ENCODE results near the gene SLC35C1.
A peak's percentile ranks its signal among the peaks of the same experiment; 100 is the strongest.

Gene SLC35C1

DNA sequence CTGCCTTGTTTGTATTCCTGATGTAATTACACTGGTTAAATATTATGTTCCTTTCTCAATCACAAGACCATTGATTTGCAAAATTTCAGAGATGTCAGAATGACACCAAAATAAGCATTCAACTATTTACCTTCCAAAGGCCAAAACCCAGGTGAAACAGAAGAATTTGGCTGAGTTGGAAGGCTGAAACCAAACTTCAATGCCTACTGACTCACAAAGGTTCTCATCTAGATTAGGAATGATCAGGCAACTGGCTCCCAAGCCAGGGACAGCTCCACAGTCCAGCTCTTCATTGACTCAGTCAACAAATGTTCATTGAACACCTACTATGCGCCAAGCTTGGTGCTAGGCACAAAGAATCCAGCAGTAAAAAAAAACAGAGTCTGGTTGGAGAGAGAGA is 13.4 kb upstream of the SLC35C1 start:
- Histone ChIP-seq H3K79me2 (ENCODE audit: control insufficient read depth, insufficient read depth, low read length, unreplicated experiment) (no peaks in the 10 kb centered on the region), H3K27ac (ENCODE audit: low read depth, low read length) (no peak overlapping the region), H2AFZ (ENCODE audit: low read length, unreplicated experiment) (no peak overlapping the region), H3K4me1 (ENCODE audit: control insufficient read depth, insufficient read depth, low read length, unreplicated experiment) (no peaks in the 10 kb centered on the region), H3K36me3 (ENCODE audit: insufficient read depth, low read length) (no peaks in the 10 kb centered on the region), H3K27me3 (ENCODE audit: insufficient read depth, low read length) (peaks cover 60% of the 10 kb centered on the region), H3K4me3 (ENCODE audit: low read depth, low read length) (no peak overlapping the region)

DNA sequence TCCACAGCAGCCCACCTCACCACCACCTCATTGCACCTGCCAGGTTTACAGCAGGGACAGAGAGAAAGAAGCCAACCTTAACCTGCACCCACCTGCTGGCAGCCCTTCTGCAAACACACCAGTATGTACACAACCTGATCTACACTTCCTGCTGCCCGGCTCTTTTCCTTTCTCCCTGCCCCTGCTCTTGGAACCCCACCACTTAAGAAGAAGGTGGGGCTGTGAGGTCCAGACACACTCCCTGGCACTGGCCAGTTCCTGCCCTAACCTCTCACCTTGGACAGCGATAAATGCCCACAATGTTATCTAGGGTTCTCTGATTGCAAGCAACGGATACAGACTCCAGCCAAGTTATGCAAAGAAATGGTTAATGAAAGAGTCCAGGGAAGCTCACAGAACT is 10.8 kb upstream of the SLC35C1 start:
- no peak overlapping the region for H3K27ac ChIP-seq (ENCODE audit: low read depth, low read length)
- no peak overlapping the region for H3K4me3 ChIP-seq (ENCODE audit: low read depth, low read length)
- H3K79me2 ChIP-seq (ENCODE audit: control insufficient read depth, insufficient read depth, low read length, unreplicated experiment), result no peaks in the 10 kb centered on the region
- H3K4me1 ChIP-seq (ENCODE audit: control insufficient read depth, insufficient read depth, low read length, unreplicated experiment), result no peaks in the 10 kb centered on the region
- no peaks in the 10 kb centered on the region for H3K36me3 ChIP-seq (ENCODE audit: insufficient read depth, low read length)
- no peak overlapping the region for H2AFZ ChIP-seq (ENCODE audit: low read length, unreplicated experiment)
- peaks cover 43% of the 10 kb centered on the region for H3K27me3 ChIP-seq (ENCODE audit: insufficient read depth, low read length)

DNA sequence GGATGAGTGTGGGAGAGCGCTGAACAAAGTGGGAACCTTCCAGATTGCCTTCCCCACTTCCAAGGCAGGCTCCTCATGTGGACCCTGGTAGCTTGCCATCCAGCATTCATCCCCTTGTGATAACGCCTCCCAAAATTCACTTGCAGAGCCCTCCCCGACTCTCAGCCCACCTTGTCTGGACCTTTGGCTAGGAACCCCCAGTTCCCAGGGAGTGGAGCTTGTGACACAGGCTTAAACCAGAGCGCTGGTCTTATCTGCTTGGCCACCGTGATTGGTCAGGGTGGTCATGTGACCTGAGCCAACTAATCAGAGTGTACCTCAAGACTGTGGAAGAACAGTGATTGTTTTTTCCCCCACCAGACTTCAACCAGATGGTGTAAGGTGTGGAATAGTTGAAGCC is 9.6 kb upstream of the SLC35C1 start:
- H3K4me1 ChIP-seq (ENCODE audit: control insufficient read depth, insufficient read depth, low read length, unreplicated experiment), result no peaks in the 10 kb centered on the region
- no peak overlapping the region for H2AFZ ChIP-seq (ENCODE audit: low read length, unreplicated experiment)
- H3K4me3 ChIP-seq (ENCODE audit: low read depth, low read length), result no peak overlapping the region

DNA sequence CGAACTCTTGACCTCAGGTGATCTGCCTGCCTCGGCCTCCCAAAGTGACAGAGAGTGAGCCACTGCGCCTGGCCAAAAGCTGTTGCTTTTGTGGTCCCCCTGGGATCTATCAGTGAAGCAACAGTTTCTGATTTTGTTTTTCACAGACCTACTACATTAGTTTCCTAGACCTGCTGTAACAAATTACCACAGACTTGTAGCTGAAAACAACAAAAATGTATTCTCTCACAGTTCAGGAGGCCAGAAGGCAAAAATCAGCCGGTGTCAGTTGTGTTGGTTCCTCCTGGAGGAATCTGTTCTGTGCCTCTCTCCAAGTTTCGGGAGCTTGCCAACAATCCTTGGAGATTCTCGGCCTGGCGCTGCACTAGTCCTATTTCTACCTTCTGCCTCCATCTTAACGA is 8.5 kb upstream of the SLC35C1 start:
- Histone ChIP-seq H3K27me3 (ENCODE audit: insufficient read depth, low read length) (peaks cover 28% of the 10 kb centered on the region), H3K4me1 (ENCODE audit: control insufficient read depth, insufficient read depth, low read length, unreplicated experiment) (no peaks in the 10 kb centered on the region), H3K4me3 (ENCODE audit: low read depth, low read length) (no peak overlapping the region), H3K79me2 (ENCODE audit: control insufficient read depth, insufficient read depth, low read length, unreplicated experiment) (no peaks in the 10 kb centered on the region), H3K36me3 (ENCODE audit: insufficient read depth, low read length) (no peaks in the 10 kb centered on the region), H2AFZ (ENCODE audit: low read length, unreplicated experiment) (no peak overlapping the region), H3K27ac (ENCODE audit: low read depth, low read length) (no peak overlapping the region)

More for the DNA sequence above, 9.6 kb upstream of the SLC35C1 start:
- Histone ChIP-seq H3K27me3 (ENCODE audit: insufficient read depth, low read length) (peaks cover 33% of the 10 kb centered on the region), H3K27ac (ENCODE audit: low read depth, low read length) (no peak overlapping the region), H3K79me2 (ENCODE audit: control insufficient read depth, insufficient read depth, low read length, unreplicated experiment) (no peaks in the 10 kb centered on the region), H3K36me3 (ENCODE audit: insufficient read depth, low read length) (no peaks in the 10 kb centered on the region)

DNA sequence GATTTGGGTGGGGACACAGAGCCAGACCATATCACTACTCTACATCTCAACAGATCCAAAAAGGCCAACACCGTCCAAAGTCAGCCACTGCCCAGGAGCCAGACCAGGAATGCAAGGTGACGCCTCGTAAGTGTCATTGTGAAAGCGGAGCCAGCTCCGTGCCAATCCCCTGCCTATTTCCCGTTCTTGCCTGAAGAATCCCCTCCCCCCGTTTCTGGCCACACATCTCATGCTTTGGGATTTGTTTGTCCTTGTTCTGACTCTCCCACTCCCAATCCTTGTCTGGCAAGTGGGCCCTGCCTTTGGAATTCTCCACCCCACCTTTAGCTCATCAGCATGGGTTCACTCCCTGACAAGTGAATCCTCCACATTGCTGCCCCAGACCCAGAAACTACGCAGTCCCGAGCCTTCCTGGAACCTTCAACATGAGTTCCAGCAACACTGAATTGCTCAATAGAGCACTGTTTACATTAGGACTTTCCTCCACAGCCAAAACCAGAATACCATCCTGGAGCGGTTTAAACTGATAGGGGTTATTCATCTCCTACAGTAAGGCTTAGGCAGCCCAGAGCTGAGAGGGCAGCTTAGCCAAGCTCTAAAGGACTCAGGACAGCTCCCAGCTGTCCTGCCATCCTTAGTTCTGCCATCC is 6.0 kb upstream of the SLC35C1 start:
- Histone ChIP-seq H3K79me2 (ENCODE audit: control insufficient read depth, insufficient read depth, low read length, unreplicated experiment) (no peaks in the 10 kb centered on the region), H3K36me3 (ENCODE audit: insufficient read depth, low read length) (no peaks in the 10 kb centered on the region), H2AFZ (ENCODE audit: low read length, unreplicated experiment) (no peak overlapping the region), H3K27me3 (ENCODE audit: insufficient read depth, low read length) (peaks cover 6% of the 10 kb centered on the region), H3K4me1 (ENCODE audit: control insufficient read depth, insufficient read depth, low read length, unreplicated experiment) (peaks cover 6% of the 10 kb centered on the region), H3K4me3 (ENCODE audit: low read depth, low read length) (no peak overlapping the region), H3K27ac (ENCODE audit: low read depth, low read length) (no peak overlapping the region)

DNA sequence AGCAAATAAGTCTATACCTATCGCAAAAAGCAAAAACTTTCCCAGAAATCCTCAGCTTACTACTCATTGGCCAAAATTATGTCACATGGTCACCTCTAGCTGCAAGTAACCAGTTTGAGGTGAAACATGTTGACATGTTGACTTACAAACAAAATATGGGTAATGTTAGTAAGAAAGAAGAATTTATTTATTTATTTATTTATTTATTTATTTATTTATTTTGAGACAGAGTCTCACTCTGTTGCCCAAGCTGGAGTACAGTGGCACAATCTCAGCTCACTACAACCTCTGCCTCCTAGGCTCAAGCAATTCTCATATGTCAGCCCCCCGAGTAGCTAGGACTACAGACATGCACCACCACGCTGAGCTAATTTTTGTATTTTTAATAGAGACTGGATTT is 5.4 kb upstream of the SLC35C1 start:
- H2AFZ ChIP-seq (ENCODE audit: low read length, unreplicated experiment), result no peak overlapping the region
- H3K27ac ChIP-seq (ENCODE audit: low read depth, low read length), result no peak overlapping the region
- no peaks in the 10 kb centered on the region for H3K36me3 ChIP-seq (ENCODE audit: insufficient read depth, low read length)
- H3K27me3 ChIP-seq (ENCODE audit: insufficient read depth, low read length), result no peaks in the 10 kb centered on the region
- peaks cover 6% of the 10 kb centered on the region for H3K4me1 ChIP-seq (ENCODE audit: control insufficient read depth, insufficient read depth, low read length, unreplicated experiment)
- no peaks in the 10 kb centered on the region for H3K79me2 ChIP-seq (ENCODE audit: control insufficient read depth, insufficient read depth, low read length, unreplicated experiment)
- no peak overlapping the region for H3K4me3 ChIP-seq (ENCODE audit: low read depth, low read length)

DNA sequence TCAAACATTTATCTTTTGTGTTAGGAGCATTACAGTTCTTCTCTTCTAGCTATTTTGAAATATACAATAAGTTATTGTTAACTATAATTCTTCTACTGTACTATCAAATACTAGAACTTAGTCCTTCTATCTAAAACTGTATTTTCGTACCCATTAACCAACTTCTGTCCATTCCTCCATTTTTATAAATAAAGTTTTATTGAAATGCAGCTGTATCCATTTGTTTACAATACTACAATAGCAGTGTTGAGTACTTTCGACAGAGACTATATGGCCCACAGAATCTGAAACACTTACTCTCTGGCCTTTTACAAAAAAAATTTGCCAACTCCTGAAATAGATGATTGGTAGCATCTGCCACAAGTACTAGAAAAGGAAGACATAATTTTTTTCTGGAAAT is 4.7 kb upstream of the SLC35C1 start:
- no peak overlapping the region for H3K4me3 ChIP-seq (ENCODE audit: low read depth, low read length)
- H3K36me3 ChIP-seq (ENCODE audit: insufficient read depth, low read length), result no peaks in the 10 kb centered on the region
- H3K79me2 ChIP-seq (ENCODE audit: control insufficient read depth, insufficient read depth, low read length, unreplicated experiment), result no peaks in the 10 kb centered on the region
- no peaks in the 10 kb centered on the region for H3K27me3 ChIP-seq (ENCODE audit: insufficient read depth, low read length)
- H2AFZ ChIP-seq (ENCODE audit: low read length, unreplicated experiment), result no peak overlapping the region
- peaks cover 6% of the 10 kb centered on the region for H3K4me1 ChIP-seq (ENCODE audit: control insufficient read depth, insufficient read depth, low read length, unreplicated experiment)
- H3K27ac ChIP-seq (ENCODE audit: low read depth, low read length), result no peak overlapping the region

DNA sequence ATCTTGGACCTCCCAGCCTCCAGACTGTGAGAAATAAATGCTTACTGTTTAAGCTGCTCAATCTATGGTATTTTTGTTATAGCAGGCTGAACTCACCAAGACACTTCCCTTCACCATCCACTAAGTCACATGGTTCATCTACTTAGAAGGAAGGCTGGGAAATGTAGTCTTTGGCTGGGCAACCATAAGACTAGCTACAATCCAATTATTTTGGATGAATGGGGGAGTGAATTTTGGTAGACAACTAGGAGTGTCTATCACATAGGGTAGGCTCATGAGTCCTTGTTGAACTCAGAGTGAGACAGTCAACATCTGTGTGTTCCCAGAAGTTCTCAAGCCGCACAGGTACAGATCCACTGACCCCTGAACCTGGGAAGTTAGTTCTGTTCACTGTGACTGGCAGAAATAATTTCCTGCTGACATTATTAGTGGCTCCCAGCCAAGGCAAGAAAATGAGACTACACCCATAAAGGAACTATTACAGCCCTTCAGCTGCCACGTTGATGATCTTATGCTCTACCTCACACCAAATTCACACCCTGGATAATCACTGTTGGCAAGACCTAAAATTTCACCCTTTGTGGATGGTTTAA is 3.1 kb upstream of the SLC35C1 start:
- peaks cover 12% of the 10 kb centered on the region for H3K79me2 ChIP-seq (ENCODE audit: control insufficient read depth, insufficient read depth, low read length, unreplicated experiment)
- H3K4me3 ChIP-seq (ENCODE audit: low read depth, low read length), result no peak overlapping the region
- no peaks in the 10 kb centered on the region for H3K27me3 ChIP-seq (ENCODE audit: insufficient read depth, low read length)
- peaks cover 18% of the 10 kb centered on the region for H3K4me1 ChIP-seq (ENCODE audit: control insufficient read depth, insufficient read depth, low read length, unreplicated experiment)
- H3K36me3 ChIP-seq (ENCODE audit: insufficient read depth, low read length), result no peaks in the 10 kb centered on the region
- no peak overlapping the region for H3K27ac ChIP-seq (ENCODE audit: low read depth, low read length)
- H2AFZ ChIP-seq (ENCODE audit: low read length, unreplicated experiment), result no peak overlapping the region

DNA sequence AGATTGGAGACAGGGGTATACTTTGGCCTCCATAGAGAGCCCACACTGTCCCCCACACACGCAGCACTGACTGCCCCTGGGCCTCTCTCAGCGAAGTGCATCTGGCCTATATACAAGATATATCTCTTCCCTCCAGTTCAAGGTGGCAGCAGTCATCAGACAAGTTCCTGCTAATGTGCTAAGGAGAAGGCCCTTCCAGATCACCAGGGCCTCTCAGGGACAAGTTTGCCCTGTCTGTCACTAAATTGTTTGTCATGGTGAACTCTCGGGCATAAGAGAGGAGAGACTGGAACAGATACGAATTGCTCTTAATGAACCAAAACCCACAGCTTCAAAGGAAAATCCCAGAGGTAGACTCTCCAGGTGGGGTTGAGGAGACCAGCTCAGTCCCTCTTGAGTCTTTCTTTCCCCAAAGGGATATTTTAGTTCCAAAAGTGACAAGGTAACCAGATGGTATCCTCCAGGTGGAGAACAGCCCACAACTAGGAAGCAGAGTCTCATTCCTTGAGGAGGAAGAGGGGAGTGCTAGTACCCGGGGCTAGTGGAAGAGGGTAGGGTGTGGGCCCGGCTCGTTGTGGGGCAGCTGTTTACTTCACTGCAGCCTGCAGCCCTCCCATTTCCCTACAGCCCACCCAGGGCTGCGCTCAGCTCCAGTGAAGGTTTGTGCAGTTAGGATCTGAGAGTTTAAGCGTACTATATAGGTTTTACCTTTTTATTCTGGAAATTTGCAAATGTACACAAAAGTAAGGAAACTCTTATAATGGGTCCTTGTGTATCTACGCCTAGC is 2.2 kb upstream of the SLC35C1 start:
- Histone ChIP-seq H3K4me3 (ENCODE audit: low read depth, low read length) (no peak overlapping the region), H3K27me3 (ENCODE audit: insufficient read depth, low read length) (no peaks in the 10 kb centered on the region), H3K4me1 (ENCODE audit: control insufficient read depth, insufficient read depth, low read length, unreplicated experiment) (peaks cover 27% of the 10 kb centered on the region), H3K27ac (ENCODE audit: low read depth, low read length) (no peak overlapping the region), H3K79me2 (ENCODE audit: control insufficient read depth, insufficient read depth, low read length, unreplicated experiment) (peaks cover 21% of the 10 kb centered on the region), H2AFZ (ENCODE audit: low read length, unreplicated experiment) (no peak overlapping the region), H3K36me3 (ENCODE audit: insufficient read depth, low read length) (no peaks in the 10 kb centered on the region)

DNA sequence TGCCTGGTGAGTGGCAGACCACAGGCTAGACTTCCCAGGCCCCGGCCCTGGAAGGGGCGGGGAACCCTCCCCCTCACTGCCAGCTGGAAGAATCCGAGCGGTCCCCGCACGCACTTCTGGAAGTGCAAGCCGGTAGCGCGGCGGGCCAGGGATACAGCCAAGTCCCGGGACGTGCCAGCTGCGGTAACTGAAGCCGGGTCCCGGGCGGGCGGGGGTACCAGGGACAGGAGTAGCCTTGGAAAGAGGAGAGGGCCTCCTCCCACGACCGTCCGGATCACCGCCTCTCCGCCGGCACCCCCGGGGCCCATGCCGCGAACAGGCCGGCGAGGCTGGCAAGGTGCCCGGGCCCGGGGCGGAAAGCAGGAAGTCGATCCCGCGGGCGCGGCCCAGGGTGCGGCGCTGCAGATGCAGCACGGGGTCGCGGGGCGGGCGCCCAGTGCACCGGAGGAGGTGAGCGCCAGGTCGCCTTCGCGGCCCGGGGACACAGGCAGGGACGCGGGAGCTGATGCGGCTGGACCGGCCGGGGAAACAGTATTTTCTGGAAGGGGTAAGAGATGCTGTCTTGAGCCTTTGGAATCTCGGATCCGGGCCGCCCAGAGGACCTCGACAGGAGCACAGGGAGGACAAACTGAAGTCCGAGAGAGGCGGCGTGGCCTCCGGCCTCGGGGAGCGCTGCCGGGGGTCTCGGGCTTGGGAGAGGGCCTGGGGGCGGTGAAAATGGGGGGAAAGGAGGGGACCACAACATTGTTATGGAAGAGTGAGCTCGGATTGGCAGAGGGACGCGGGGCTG is 783 bp upstream of the SLC35C1 start:
- Histone ChIP-seq H2AFZ (ENCODE audit: low read length, unreplicated experiment) (peak overlapping the region; percentile 87), H3K27me3 (ENCODE audit: insufficient read depth, low read length) (no peaks in the 10 kb centered on the region), H3K79me2 (ENCODE audit: control insufficient read depth, insufficient read depth, low read length, unreplicated experiment) (peaks cover 28% of the 10 kb centered on the region), H3K4me1 (ENCODE audit: control insufficient read depth, insufficient read depth, low read length, unreplicated experiment) (peaks cover 28% of the 10 kb centered on the region), H3K4me3 (ENCODE audit: low read depth, low read length) (peak overlapping the region; percentile 90), H3K27ac (ENCODE audit: low read depth, low read length) (no peak overlapping the region), H3K36me3 (ENCODE audit: insufficient read depth, low read length) (no peaks in the 10 kb centered on the region)

Data from ACC112 (cell line).